HG02763 (cell line): ENCODE results near the gene ATP8A2.

ENCODE experiments used
- ATAC-seq: cut with Tn5 transposase; IDR thresholded peaks from one replicate; pipeline ENCODE4 v1.9.1; 2021; ENCODE audit warnings: mild to moderate bottlenecking, moderate library complexity; ENCODE audit not compliant: unreplicated experiment

Gene ATP8A2

DNA sequence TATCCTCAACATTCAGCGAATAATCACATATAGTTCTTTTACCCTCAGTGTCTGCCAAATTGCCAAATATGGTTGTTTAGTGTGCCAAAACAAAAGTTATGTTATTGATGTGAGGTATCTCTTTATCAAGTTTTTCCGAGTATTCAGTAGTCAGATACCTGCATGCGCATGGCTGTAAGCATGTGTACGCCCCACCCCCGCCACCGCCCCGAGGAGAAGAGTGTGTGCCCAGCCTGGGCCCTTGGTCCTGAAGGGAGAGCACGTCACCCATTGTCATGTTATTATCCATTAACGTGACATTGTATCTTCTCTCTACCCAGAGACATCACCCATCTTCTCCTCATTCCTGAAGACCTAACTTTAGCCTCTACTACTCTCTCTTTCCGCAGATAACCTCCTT lies 533.1 kb downstream of the ATP8A2 start:
- no peak for ATAC-seq

DNA sequence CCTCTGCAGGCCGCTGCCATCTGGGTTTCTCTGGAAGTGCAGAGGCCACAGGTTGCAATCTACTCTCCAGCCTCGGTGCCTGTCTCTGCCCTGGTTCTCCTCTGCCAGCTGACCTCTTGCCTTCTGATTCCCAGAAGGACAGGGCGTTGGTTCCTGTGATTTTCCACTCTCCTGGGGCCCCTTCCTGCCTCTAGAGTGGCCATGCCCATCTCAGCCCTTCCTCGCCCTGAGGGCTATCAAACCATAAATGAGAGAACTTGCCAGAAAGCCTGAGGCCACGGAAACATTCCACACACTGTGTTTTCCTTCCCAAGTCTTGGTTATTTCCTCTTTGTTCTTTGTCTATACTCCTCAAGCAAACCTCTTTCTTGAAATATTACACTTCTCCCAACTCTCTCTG lies 533.8 kb downstream of the ATP8A2 start:
- no peak for ATAC-seq

DNA sequence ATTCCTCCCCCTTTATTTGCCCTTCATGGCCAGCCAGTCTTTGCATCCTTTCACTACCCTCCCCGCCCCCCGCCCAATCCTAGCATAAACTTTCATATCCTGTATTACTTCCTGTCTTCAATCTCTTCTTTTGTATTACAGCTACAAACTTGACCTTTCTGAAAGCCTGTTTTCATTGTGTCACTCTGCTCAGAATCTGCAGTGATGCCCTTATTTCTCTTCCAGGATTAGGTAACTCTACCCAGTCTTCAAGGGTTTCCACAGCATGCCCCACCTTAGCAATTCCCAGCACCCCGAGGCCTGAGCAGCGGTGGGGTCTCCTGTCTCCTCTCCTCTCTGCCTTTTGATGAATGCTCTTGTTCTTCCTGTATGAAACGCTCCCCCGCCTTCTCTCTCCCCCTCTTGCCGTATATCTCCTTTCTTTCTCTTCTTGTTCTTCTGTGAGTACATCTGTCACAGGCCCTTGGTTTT lies 534.5 kb downstream of the ATP8A2 start:
- no peak for ATAC-seq

DNA sequence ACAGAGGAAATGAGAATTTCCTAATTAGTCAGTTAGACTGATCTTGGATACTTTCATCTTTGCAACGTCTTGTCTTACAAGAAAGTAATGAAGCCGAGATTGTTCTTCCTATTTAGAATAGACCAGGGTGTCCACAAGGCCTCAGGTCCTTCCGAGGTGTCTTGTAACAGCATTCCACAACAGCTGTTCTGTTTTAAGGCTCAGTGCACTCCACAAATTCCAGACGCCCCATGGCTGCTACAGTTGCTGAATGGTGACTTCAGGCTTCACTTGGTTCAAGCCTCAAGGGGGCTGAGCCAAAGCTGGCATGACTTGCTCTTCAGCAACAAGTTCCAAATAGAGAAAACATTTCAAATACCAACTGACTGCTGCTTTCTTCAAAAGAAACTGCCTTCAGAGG lies 536.6 kb downstream of the ATP8A2 start:
- no peak for ATAC-seq

DNA sequence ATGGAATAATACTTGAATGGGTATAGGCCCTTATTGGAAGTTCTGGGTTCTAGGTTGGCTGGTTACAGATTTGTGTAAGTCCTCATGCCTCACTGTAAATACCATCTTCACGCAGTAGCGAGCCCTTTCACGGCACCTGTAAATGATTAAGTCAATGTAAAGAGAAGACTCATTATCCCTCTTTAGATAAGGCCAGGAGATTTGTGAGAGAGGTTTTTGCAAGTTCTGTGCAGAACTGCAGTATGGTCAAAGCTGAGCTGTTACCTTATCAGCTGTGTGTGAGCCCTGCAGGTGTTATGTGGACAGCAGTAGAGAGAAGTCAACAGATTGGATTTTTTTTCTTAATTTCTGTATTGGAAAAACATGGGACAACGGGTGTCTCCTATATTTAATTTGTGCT lies 538.5 kb downstream of the ATP8A2 start:
- ATAC-seq: no peak

DNA sequence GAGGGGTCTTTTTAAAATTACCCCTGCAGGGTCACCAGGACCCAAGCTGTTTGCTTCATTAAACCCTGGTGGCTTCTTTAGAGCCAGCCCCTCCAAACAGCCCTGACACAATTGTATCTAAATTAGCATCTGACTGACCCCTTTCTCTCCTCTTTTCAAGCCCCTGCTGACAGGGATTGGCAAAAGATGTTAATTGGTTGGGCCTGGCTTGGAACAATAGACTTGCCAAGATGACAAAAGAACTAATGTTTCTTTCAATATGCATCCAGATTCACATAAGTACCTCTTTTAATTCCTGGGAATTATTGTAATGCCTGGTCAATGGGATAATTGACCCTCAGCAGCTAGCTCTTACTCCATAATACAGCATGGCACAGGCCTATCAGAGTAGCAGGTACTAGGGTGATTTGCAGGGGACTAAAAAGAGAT lies 539.2 kb downstream of the ATP8A2 start:
- ATAC-seq: no peak

DNA sequence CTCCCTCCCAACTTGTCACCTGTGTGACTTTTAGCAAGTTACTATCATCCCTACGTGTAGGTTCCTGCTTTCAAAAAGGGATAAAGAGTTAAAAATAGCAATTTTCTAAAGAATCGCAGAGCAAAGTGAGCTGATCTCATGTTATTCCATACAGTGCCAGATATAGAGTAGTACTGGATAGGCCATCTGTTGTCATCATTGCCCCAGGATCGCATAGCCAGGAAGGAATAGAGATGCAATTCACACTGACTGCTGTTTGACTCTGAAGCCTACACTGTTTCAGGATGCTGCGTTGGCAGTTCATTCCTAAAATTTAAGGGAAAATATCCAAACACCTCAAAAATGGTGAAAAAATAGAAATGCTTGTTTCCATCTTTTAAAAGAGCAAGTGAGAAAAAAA lies 541.2 kb downstream of the ATP8A2 start:
- no peak for ATAC-seq

DNA sequence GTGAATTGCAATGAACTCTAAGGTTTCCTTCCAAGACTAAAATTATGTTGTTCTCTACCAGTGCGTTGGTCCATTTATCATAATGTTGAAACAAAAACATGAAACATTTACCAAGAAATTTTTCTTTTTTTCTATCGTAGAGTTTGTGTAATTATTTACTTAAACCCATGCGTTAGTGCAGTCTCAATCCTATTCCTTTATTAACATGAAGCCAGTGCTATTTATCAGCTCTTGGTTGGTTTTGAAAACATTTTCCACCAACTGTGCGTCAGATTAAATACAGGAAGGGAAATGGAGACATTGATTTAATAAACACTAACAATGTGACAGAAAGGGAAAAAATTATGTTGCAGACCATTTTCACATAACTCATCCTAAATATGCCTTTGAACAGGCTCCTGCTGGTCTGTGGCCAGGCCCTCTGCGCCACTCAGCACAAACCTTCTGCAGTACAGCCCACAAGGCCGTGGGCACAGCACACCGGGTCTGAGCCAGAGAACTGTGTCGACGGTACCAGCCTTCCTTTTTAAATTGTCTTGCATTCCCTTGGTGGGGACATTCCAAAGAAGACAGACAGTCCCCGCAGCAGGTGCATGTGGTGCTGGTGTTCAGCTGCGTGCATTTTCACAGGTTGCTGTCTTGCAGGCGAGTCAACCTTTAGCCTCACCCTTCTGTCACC lies 544.2 kb downstream of the ATP8A2 start:
- ATAC-seq: no peak

DNA sequence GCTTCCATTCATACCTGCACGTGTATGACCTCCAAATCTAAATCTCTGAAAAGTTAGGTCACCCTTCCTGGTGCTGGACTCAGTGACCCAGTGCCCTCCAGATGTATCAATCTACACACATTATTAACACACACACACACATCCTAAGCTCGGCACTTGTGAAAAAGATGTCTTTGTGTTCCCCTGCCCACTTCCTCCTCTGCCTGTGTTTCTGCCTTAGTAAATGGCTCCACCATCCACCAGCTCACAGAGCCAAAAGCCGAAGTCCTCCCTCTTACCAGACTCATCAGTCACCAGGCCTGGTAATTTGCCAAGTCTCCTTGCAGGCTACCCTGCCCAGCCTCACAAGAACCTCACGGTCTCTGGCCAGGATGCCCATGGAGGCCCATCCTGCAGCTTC lies 548.5 kb downstream of the ATP8A2 start:
- no peak for ATAC-seq

DNA sequence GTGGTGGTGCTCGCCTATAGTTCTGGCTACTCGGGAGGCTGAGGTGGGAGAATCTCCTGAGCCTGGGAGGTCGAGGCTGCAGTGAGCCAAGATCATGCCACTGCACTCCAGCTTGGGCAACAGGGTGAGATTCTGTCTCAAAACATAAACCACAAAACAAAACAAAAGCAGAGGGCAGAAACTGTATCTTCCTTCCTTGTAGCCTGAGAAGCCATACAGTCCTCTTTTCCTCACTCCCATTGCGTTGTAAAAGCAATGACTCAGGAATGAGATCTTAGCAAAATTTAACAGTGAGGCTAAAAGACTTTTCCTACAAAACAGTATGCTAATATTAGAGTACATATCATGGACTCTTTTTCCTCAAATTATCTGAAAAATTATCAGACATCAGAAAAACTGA lies 549.2 kb downstream of the ATP8A2 start:
- no peak for ATAC-seq

DNA sequence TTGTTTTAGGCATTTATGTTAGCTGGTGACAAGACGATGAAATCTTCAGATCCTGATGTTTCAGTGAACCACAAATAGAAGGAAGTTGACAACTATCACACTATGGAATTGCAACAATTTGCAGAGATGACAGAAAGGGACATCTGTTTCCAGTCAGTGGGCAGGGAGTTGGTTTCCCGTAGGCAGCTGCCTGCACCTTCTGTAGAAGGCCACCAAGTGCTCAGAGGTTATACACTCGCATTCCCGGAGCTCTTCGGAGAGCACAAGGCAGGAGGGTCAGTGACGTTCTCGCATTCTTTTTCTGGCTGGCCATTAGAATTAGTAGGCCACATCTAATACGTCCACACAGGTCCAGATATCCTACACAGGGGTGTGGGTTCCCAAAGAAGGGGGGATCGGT lies 550.6 kb downstream of the ATP8A2 start:
- ATAC-seq: no peak

DNA sequence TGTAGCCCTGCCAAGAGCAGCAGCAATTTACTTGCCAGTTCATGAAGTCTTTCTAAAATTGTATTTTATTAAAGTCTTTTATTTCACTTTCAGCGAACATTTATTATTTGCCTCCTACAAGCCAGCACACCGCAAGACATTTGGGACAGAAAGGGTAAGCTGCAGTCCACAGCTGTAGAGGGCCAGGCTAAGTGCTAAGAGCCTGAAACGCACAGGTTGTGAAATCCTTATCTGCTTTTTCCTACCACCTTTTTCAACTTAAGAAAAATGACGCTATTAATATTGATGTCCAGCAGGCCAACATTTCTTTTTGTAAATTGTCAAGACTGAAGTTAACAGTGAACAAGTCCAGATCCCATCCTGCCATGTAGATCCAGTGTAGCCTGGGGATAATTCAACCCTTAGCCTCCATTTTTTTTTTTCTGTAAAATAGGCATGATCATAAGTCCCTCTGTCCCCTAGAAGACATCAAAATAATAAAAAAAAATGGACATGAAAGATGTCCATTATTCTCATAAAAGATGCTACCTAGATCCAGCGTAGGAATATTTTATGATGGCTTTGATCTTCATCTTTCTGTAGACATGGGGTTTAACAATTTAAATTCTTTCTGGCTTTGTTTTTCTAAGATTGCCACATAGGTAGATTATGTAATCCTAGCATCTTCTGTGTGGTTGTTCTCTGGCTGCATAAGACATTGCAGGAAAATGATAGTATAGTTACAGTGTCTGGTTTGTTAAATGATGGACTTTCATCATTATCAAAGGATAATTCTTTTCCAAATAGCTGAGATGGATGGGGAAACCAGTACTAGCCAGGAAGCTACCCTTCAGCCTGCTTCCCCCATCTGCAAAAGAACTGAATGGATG lies 551.7 kb downstream of the ATP8A2 start:
- ATAC-seq: no peak

DNA sequence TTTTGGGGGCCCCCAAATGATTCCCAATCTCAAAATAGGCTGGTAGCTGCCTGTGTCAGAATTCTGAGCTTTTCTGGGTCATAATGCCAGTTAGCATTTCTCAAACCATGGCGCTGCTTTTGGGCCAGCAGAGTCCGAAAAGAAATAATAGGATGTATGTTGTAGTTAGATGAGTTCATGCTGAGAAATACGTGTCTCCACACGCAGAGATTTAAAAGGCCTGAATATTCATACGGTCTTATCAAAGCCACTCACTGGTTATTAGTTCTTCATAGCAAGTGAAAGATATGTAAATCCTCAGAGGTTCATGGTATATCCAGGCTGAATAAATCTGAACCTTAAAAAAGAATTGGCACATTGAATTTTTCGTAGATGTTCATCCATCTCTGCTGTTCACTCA lies 555.6 kb downstream of the ATP8A2 start:
- ATAC-seq: no peak

DNA sequence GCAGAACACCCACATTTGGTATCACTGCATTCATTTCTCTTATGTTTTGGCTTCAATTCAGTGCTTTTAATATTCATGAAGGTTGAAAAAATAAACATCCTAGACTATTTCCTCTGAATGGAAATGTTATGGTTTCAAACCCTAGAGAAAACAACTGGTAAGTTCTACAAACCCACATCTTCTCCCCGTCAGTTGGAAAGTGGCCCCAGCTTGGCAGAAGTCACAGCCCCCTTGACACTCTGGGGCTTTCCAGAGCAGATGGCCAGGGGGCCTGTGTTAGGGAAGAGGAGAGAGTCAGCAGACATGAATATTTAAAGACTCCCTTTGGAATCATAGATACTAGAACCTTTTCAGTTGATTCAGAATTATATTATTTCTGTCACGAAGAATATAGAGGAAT lies 556.2 kb downstream of the ATP8A2 start:
- no peak for ATAC-seq

DNA sequence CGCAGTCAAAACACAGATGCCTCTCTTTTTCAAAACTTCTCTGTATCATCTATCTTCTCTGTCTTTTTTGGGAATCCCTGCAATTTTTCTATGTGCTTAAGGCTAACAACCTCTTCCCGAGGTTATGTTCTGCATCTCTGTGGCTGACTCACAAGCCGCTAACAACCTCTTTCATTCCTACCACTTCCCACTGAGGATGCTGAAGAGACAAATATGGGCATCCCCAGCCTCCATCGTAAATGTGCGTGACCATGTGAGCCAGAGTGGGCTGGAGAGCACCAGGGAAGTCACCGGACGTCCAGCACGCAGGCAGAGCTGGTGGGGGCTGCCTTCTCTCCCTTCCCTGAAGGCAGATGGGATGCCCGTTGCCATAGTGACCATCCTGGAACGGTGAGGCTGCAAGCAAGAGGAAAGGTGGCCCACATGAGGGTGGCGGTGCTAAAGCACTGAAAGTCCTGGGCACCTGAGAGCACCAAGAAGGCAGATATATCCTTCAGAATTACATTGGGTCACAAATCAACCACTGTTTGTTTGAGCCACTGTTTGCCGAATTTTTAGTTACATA lies 557.2 kb downstream of the ATP8A2 start:
- ATAC-seq: no peak

DNA sequence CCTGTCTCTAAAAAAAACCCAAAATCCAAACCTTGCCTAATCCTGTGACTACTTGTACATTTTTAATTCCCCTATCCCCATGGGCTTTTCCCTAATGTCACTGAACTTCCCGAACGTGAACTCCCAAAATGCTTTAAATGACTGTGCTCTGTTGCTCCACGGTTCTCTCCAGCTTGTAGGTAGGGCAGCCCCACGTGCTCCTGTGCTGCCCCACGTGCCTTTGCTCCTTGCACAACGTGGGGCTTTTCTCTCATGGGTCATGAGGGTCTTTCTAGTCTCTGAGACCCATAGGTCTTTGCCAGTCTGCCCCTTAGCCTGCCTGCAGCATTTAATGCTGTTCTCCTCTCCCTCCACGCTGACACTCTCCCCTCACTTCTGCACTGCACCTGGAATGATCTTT lies 558.0 kb downstream of the ATP8A2 start:
- ATAC-seq: no peak

DNA sequence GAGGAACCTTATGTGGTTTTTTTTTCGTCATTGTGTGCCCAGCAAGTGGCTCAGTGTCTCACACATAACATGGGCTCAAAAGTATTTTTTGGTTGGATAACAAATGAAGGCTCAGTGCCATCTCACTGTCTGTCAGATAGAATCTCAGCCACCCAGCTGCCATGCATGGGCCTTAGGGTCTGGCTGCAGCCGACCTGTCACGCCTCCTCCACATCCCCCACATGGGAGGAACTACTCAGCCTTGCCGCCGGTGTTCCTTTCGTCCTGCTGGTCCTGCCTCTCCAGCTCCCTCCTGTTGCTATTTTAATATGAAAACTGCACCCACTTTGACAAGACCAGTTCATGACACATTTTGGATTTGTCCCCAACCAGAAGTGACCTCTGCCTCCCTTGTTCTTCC lies 558.9 kb downstream of the ATP8A2 start:
- ATAC-seq: no peak

DNA sequence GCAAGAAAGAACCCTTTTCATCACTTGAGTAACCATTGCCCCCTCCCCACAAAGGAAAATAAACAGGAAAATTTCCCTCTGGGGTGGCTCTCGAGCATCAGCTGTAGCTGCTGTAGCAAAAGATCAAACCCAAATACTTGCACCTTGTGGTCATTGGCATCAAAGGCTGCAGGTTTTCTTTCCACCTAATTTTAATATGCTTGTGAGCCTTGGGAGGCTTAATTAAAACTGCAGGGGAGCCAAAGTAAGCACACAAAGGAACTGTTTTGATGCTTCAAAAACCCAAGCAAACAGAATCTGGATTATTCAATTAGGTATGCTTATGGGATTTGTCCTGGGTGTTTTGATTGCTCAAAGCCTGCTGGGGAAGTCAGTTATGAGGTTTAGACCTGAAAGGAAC lies 560.6 kb downstream of the ATP8A2 start:
- ATAC-seq: no peak

DNA sequence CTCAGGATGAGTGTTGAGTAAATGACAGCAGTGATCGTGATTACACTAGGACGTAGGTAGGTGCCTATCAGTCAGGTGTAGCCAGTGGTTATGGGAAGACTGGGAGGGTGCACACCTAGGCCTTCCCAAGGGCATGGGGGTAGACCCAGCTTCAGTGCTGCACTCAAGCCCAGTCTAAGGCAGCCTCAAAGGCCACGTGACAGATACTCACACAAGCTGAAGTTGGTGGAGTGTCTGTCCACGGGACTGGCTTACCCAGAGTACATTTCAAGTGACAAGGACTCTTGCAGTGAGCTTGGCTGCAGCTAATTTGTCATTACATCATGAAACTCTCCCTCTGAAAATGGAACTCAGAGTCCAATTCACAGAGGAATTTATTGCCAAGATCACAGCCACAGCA lies 561.7 kb downstream of the ATP8A2 start:
- no peak for ATAC-seq

DNA sequence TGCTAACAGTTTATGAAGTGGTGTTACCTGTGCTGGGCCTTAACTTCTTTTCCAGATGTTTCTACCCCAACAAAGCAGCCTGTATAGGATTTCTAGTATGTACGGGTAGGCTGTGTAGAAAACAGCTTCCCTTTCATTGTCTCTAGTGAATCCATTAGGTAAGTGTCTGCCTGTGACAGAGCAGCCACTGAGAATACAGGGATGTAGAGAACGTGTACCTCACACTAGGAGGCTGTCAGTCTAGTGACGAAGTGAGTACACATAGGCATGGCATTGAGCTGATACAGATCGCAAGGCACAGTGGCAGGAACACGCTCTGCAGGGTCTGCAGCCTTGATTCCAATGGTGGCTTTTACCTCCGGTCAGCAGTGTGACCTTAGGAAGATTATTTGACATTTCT lies 562.4 kb downstream of the ATP8A2 start:
- no peak for ATAC-seq

DNA sequence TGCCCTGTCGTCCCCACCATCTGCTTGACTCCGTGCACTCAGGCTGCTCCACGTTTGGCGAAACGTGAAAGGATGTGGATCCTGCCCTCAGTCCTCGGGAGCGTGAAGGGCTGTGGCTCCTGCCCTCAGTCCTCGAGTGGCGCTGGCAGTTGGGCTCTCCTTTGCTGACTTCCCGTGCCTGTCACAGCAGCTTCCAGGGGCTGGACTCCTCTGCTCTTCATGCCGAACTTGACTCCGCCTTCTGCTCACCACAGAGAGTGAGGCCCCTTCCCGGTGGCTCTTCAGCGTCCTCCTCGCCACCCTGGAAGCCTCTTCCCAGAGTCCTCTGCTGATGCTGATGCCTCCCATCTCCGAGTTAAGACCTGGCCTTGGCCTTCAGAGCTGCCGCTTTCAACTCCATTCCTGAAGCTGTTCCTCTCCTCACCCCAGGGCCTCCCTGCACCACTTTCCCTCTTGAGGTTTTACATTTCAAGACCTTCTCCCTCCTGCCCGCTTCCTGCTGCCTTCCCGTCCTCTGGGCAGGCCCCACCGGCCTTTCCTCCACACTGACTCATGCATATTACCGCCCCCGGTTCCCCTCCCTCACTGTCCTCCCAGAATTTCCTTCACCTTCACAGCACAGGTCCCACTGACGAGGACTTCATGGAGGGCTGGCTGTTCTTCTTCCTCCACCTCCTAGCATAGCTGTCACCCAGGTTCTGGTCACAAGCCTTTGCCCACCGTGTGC lies 568.4 kb downstream of the ATP8A2 start:
- no peak for ATAC-seq
